G401 (cell line): ENCODE data around the gene GJA5. TPM values are rescaled to one million over a fixed set of nuclear protein-coding genes. Genes with fewer than 3 reads are reported as not detected.

ENCODE experiments used
- DNase-seq: peaks from one replicate; pipeline ENCODE4 v3.0.0-alpha.2; 2015; ENCODE audit warnings: low spot score
- in situ Hi-C: cut with HindIII; loops from 2 replicates; pipeline ENCODE4 v1.10.0; 2016; ENCODE audit warnings: low sequenced_read_pairs, mixed read lengths
- total RNA-seq: library from RNA; depleted of rRNA; stranded (reverse); fragments of >200 nt; shearing (Covaris generic); gene quantifications from 2 replicates; pipeline ENCODE4 v1.2.3, GENCODE V29; 2014; rRNA removed

GJA5 gene
- total RNA-seq = not detected in 2 replicates

DNA sequence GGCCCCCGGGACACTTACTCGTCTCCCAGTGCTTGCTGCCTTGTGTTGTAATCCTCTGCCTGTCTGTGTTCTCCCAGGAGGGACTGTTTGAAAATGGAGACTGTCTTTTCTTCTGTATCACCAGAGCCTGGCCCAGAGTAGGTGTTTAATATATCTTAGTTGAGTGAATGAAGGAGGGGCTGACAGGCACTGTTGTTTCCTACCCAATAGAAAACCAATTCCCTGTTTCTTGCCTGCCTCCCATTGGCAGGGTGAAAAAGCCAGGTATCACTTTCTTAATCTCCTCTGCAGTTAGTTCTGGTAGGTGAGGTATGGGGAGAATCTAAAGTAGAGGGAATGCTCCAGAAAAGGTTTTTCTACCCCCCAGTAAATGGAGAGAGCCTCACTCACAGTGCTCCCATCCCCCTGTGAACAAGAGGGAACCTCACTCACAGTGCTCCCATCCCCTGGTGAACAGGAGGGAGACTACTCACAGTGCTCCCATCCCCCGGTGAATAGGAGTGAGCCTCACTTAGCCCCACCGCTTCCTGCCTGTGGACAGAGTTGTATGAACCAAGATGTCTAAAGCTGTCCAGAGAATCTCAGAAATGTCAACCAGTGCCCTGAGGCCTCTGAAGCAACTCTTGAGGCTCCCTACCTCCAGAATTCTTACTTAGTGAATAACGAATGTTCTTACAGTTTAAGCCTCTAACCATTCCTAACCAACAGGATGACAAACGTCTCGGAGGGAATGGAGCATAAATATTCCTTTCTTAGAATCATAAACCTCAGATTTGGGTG is at the start of gene GJA5:
GJA5 (minus strand) TSS at position 122 of the 780 bp plus-strand sequence. CDS start 1,364 bp downstream, outside the sequence.
- in situ Hi-C loops = no loop called here
- DNase-seq = no peak

GRCh38 chr1:147809236-147809635 is 48.8 kb upstream of the GJA5 start:
- DNase-seq = no peak
- in situ Hi-C loops = no loop called here

DNA sequence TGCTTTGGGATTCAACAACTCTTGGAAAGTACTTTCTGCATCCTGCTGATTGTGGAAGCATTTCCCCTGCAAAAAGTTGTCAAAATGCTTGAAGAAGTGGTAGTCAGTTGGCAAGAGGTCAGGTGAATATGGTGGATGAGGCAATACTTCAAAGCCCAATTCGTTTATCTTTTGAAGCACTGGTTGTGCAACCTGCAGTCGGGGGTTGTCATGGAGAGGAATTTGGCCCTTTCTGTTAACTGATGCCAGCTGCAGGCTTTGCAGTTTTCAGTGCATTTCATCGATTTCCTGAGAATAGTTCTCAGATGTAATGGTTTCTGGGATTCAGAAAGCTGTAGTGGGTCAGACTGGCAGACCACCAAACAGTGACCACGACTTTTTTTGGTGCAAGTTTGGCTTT is 47.6 kb upstream of the GJA5 start:
- in situ Hi-C loops = no loop called here

DNA sequence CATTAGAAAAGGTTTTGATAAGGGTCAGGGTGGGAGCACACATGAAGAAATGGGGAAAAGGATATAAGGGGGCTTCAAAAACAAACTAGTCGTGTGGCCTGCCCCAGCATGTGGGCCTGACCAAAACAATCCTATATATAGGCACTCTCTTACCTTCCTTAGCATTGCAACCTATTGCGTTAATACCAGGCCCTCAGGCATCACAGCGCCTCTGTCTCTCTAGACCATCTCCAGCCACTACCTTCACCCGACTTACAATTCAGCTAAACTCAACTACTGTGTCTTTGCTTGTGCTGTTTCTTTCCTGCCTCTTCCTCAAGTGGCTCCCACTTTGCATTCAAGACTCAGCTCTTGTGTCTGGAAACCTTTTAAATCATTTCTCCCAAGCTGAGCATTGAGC is 47.0 kb upstream of the GJA5 start:
- no peak for DNase-seq
- in situ Hi-C loops = no loop called here

More for the DNA sequence above, 47.6 kb upstream of the GJA5 start:
- no peak for DNase-seq

- no peak for DNase-seq
- in situ Hi-C loops = no loop called here
Measured at GRCh38 chr1:147804942-147805723, 44.7 kb upstream of the GJA5 start.

DNA sequence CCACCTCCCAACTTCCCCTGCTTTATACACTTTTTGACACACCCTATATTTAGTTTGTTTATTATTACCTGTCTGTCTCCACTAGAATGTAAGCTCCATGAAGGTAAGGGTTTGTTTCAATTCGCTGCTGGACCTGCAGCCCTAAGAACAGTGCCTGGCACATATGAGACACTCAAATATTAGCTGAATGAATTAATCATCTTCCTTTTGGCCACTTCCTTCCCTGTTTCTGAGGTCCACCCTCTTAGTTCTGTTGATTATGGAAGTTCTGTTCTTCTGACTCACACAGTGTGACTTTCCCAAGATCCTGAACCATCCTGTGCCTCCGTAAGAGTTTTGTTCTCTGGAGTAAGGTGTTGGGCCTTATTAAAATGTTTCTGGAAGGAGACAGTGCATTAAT is 40.4 kb upstream of the GJA5 start:
- in situ Hi-C loops = no loop called here
- no peak for DNase-seq

DNA sequence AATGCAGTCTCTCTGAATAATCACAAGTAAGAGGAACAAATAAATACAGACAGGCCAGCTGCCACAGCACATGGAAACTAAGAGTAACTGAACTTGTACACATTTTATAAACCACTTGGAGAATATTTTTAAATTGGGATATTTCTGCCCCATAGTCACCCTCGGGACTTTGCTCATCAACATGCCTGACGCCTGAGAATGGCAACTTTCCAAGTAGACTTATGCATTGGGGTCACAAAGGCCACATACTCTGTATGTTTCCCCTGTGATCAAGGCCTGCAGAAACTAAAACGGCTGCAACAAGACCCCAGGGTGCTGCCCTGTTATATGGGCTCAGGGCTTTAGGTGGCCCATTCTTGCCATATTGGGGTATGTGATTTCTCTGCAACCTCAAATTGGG is 38.3 kb upstream of the GJA5 start:
- in situ Hi-C loops = no loop called here
- DNase-seq = no peak

DNA sequence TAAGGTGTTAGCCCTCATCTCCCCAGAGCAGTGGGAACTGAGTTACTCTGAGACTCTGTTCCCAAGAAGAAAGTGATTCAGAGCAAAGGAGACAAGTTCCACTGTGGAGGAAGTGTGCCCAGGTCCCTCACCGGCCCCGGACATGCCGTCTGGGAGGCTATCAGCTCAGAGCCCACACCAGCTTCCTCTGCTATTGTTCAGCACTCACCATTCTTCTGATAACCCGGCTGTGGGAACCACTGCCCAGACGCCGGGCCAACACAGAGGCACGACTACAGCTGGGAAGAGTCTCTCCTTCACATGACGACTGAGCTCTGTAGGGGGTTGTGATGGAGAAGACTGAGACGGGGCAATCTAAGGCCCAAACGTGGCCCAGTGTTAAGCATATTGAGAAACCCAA is 34.2 kb upstream of the GJA5 start:
- DNase-seq = no peak
- in situ Hi-C loops = no loop called here

GRCh38 chr1:147791876-147792275 is 31.5 kb upstream of the GJA5 start:
- DNase-seq = no peak
- in situ Hi-C loops = no loop called here

DNA sequence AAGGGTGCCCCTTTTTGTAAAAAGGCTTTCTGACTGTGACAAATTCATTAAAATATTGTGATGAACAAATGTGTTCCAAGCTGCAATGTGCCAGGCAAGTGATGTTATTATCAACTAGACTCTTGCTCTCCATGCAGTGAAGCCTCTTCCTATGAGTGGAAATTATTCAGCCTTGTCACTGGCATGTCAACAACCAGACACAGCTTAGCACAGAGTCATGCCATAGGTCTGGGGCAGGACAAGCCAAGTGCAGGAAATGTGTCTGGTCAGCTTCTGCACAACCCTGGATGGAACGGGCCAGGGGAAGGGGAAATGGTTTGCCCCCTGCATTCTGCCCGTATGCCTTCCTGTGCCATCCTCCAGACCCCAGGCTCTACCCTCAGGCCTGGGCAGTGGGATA is 27.4 kb upstream of the GJA5 start:
- in situ Hi-C loops = no loop called here
- no peak for DNase-seq

- DNase-seq = no peak
- in situ Hi-C loops = no loop called here
Measured at GRCh38 chr1:147786536-147786935, 26.1 kb upstream of the GJA5 start.

DNA sequence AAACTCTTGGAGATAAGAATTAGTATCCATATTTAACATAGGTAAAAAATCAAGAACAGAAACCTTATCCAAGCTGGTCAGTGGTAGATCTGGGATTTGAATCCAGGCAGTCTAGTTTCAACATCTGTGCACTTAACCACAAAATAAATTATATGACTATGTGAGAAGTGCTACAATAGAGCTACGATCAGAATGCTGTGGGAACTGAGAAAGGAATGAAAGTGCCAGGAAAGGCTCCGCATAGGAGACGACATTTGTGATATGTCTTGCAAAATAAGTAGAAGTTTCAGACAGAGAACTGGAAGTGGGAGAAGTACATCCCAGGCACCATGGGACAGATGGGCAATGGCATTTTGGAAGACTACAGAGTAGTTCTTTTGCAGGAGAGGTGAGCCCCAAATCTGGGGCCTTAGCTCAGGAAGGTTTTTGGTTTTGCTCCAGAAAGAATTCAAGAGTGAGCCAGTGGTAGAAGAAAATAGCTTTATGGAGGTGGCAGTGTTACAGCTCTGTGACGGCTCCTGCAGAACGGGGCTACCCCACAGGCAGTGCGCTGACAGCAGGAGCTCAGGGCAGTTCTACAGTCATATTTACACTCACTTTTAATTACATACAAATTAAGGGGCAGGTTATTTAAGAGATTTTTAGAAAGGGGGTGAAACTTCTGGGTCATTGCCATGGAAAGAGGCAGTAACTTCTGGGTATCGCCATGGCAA is 25.5 kb upstream of the GJA5 start:
- no peak for DNase-seq
- in situ Hi-C loops = no loop called here

- in situ Hi-C loops = no loop called here
- no peak for DNase-seq
Measured at GRCh38 chr1:147784941-147785340, 24.5 kb upstream of the GJA5 start.

GRCh38 chr1:147781056-147781471 is 20.7 kb upstream of the GJA5 start:
- in situ Hi-C loops = no loop called here
- DNase-seq = no peak

GRCh38 chr1:147777694-147778093 is 17.3 kb upstream of the GJA5 start:
- no peak for DNase-seq
- in situ Hi-C loops = no loop called here

DNA sequence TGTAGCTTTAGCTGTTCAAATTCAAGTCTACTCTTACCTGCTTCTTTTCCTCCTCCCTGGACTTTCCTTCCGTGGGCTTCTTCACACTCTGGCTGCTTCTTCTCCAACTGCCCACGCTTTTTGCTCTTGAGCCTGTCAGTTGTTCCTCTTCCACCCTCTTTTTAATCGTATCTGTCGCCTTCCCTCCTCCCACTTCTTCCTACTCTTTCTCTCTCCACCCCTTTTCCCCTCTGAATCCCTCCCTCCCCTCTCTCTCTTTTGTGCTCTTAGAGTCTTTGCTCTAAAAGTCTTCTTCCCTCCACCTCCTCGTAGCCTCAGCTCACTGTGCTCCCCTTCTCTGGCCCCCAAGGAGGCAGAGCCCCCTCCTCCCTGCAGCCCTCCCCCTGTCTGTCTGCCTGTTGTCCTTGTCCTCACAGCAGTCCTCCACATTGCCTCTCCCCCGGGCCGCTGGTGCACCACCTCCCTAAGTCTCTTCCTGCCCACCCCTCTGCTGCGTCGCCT is 12.9 kb upstream of the GJA5 start:
- in situ Hi-C loops = no loop called here
- DNase-seq = no peak

DNA sequence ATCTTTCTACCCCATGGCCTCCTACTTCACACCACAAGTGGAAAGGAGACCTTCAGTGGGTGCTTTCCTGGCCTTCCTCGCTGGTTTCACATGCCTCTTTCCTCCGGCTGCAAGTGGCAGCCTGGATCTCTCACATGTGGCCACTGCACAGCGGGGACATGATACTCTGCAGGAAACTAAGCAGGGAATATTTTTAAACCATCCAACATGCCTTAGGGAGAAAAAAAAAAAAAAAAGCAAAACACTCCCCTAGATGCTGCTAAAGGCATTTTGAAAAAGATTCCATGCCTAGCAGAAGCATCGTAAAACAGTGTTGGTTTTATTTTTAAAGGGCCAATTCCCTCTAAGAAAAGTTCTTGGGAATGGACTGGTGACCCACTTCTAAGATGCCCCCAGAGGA is 12.2 kb upstream of the GJA5 start:
- in situ Hi-C loops = no loop called here
- no peak for DNase-seq

DNA sequence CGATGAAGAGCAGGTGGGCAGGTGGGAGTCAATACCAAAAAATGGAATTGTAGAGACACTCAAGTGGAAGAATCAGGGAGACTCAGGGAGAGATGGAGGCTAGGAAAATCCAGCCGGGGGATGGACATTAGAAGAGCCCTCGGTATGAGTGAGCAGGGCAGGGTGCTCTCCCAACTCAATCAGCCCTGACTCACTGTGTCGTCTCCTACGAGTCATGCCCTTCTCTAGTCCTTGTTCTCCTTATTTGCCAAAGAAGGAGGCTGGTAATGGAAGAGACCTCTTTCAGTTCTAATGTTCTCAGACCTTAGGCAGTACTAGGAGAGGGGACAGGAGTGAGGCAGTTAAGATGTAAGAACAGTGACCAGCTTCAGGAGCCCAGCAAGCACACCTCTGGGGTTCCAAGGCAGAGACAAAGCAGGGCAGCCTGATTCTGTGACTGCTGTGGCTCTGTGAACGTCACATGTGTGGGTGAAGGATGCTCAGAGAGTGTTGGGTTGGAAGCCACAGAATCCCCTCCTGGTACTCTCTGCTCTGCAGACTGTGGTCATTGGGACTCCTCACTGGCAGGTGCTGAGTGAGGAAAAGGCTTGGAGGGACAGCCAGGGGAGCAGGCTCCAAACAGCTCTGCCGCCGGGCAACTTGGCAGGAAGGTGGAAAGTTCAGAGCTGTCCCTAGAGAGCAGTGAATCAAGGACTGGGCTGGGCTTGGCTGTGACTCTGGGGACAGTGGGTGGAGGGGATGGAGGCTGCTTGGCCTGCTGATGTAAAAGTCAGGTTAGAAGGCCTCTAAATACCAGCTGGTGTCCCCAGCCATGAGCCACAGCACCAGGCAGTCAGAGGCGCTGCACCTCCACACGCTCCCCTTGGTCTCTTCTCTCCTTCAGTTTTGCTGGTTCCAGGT is 11.1 kb upstream of the GJA5 start:
- in situ Hi-C loops = no loop called here

DNA sequence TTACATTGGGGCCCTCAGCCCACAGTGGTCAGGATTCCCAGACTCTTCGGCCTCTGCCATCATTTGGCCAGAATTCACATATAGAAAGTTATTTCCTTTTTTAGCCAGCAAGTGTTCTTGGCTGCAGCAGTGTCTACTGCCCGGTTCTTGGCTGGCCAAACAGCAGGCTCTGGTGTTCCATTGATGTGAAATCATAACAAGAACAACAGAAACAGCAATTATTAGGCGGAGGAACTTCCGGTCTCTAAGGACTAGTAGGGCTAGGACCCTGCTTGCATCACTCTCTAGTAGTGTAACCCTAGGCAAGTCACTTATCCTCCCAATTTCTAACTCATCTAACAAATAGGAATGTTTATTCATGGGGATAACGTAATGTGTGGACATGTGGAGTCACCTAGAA is 8.7 kb upstream of the GJA5 start:
- no peak for DNase-seq
- in situ Hi-C loops = no loop called here

More for the DNA sequence above, 11.1 kb upstream of the GJA5 start:
- DNase-seq = no peak
